Naive thymus-derived CD8-positive, alpha-beta T cell (primary cell): ENCODE data around the gene UNC80. TPM values are rescaled to one million over a fixed set of nuclear protein-coding genes. Genes with fewer than 3 reads are reported as not detected.
"Not testable (repeated sequence)": the region's sequence is repeated elsewhere in the genome, so short reads cannot be mapped to it uniquely, and the experiment has no call there.

Experiments
- ATAC-seq, 2 donors: fragments of 150-1000 bp; cut with Tn5 transposase in 1 of 2; sonication (Bioruptor Pico), chemical (Tn5 transposase) in 1 of 2; 1 replicate in 1 of 2; 2 replicates in 1 of 2; pipeline ENCODE4 v1.10.0; 2021; ENCODE audit warnings: mild to moderate bottlenecking in 2 of 2, moderate library complexity in 2 of 2
- POLR2A ChIA-PET: fragments of 350-600 bp; sonication (Branson Sonifier 250); formaldehyde crosslinking; loops from one replicate; lab custom pipeline; 2021; ENCODE audit warnings: antibody characterized with exemption; lab: Charles Lee
- DNase-seq, 10 donors: peaks; one replicate each; pipeline versions ENCODE4 v3.0.0 to v3.0.0-alpha.2; 2020 to 2022
- H3K27ac Mint-ChIP-seq, 10 donors: one replicate each; pipeline ENCODE4 v1.8.0; 2020 to 2022; ENCODE audit warnings: mild to moderate bottlenecking in 10 of 10, mixed read lengths in 10 of 10, moderate library complexity in 4 of 10, inconsistent platforms in 1 of 10
- H3K27me3 Mint-ChIP-seq, 5 donors: one replicate each; pipeline ENCODE4 v1.8.0; 2021 to 2022; ENCODE audit warnings: mixed read lengths in 5 of 5
- H3K36me3 Mint-ChIP-seq, 3 donors: one replicate each; pipeline ENCODE4 v1.8.0; 2020 to 2022; ENCODE audit warnings: mixed read lengths in 3 of 3, mild to moderate bottlenecking in 2 of 3, inconsistent platforms in 1 of 3
- H3K4me1 Mint-ChIP-seq, 4 donors: one replicate each; pipeline ENCODE4 v1.8.0; 2021 to 2022; ENCODE audit warnings: mixed read lengths in 4 of 4
- H3K4me3 Mint-ChIP-seq, 10 donors: one replicate each; pipeline ENCODE4 v1.8.0; 2020 to 2022; ENCODE audit warnings: mild to moderate bottlenecking in 10 of 10, mixed read lengths in 10 of 10, moderate library complexity in 6 of 10, inconsistent platforms in 1 of 10
- H3K9me3 Mint-ChIP-seq, 9 donors: one replicate each; pipeline ENCODE4 v1.8.0; 2020 to 2022; ENCODE audit warnings: mixed read lengths in 9 of 9, mild to moderate bottlenecking in 3 of 9, inconsistent platforms in 1 of 9, moderate library complexity in 1 of 9
- polyA plus RNA-seq, 3 donors: library from polyadenylated mRNA; unstranded; fragments of 300-500 nt; fragmentation: Illumina TruSeq; gene quantifications; one replicate each; pipeline ENCODE4 v1.2.3, GENCODE V29; 2021
- total RNA-seq, 8 experiments: library from RNA in 2 of 8; stranded (reverse) in 2 of 8; gene quantifications; one replicate each; pipeline ENCODE4 v1.2.3 and lab custom pipeline; 2021 to 2026

UNC80 gene
- total and polyA plus RNA-seq, 5 experiments from 2014 or later, result not detected

DNA sequence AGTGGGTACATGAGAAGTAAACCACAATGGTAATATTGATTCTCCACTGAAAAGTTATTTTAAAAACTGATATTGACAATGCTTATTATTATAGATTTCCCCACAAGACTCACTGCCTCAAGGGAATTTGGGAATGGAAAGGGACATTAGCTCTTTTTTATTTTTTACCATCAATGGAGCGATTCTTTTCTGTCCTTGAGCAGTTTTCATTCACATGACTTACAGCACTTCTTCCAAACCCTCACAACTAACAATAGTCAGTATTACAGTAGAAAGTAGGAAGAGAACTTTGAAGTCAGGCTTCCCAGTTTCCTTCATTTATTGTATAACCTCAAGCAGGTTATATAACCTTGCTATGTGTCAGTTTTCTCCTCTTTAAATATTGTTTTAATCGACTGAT is 4.3 kb upstream of the UNC80 start:
- peaks cover 14 to 44% (median 22%) of the 10 kb centered on the region in 5 donors for H3K27me3 Mint-ChIP-seq
- H3K4me3 Mint-ChIP-seq, result no peak overlapping the region
- POLR2A ChIA-PET, result no interaction called here
- ATAC-seq (no peak), DNase-seq (no peak)
- no peaks in the 10 kb centered on the region for H3K36me3 Mint-ChIP-seq
- peaks cover 0 to 4% (median 3%) of the 10 kb centered on the region in 4 donors for H3K4me1 Mint-ChIP-seq
- no peak overlapping the region for H3K27ac Mint-ChIP-seq
- H3K9me3 Mint-ChIP-seq, result peaks cover 0 to 29% (median 0%) of the 10 kb centered on the region in 9 donors

DNA sequence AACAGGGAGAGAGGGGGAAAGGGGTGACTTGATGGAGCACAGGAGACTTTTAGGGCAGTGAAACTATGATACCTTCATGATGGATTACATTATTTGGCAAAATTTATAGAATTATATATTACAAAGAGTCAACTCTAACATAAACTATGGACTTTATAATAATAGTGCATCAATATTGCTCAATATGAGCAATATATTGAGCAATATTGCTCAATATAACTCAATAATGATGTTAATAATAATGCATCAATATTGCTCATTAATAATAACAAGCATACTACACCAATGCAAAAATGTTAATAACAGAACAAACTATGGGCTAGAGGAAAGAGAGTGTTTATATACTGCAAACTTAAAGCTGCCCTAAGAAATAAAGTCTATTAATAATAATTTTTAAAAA is 3.1 kb upstream of the UNC80 start:
- Mint-ChIP-seq H3K4me1 (peaks cover 0 to 4% (median 3%) of the 10 kb centered on the region in 4 donors), H3K27ac (no peak overlapping the region), H3K27me3 (peaks cover 24 to 52% (median 28%) of the 10 kb centered on the region in 5 donors), H3K9me3 (peaks cover 0 to 29% (median 0%) of the 10 kb centered on the region in 9 donors), H3K36me3 (no peaks in the 10 kb centered on the region), H3K4me3 (no peak overlapping the region)
- POLR2A ChIA-PET, result no interaction called here
- ATAC-seq, result no peak
- DNase-seq, result no peak

DNA sequence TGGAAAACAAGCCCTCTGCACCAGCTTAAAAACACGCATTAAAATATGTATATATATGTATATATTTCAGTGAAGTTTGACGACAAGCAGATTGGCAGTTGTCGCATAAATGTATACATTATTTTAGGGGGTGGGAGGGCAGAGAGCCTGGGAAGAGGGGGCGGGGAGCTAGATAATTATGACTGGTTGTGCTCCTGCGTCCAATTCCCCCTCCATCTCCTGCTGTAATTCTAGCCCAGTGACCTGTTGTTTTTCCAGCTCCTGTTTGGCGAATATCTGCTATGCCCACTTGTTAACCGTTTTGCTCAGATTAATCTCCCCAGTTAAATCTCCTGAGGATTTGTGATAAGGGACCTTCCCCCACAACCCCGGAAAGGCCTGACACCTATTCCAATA is 656 bp downstream of the UNC80 start:
- ATAC-seq, result no peak
- POLR2A ChIA-PET, result no interaction called here
- peaks cover 0 to 4% (median 3%) of the 10 kb centered on the region in 4 donors for H3K4me1 Mint-ChIP-seq
- peaks cover 25 to 55% (median 28%) of the 10 kb centered on the region in 5 donors for H3K27me3 Mint-ChIP-seq
- no peak for DNase-seq
- H3K27ac Mint-ChIP-seq, result no peak overlapping the region
- no peaks in the 10 kb centered on the region for H3K36me3 Mint-ChIP-seq
- H3K9me3 Mint-ChIP-seq, result peaks cover 0 to 29% (median 0%) of the 10 kb centered on the region in 9 donors
- H3K4me3 Mint-ChIP-seq, result no peak overlapping the region

DNA sequence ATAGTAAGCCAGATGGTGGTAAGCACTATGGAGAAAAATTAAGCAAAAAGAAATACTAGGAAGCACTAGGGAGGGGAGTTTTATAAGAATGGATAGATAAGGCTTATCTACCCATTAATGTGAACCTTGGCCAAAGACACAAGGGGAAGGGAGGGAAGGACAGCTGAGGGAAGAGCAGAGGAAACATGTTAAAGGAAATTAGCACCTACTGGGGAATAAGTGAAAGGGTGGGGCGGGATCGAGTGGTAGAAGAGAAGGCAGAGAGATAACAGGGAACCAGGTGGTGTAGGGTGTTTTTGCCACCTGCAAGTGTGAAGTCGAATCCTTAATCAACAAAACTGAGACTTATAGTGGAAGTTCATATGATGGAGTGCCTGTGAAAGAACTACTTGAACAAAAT is 1.7 kb downstream of the UNC80 start:
- DNase-seq, result no peak
- POLR2A ChIA-PET, result no interaction called here
- no peak for ATAC-seq
- Mint-ChIP-seq H3K9me3 (peaks cover 0 to 23% (median 0%) of the 10 kb centered on the region in 9 donors), H3K36me3 (no peaks in the 10 kb centered on the region), H3K4me1 (peaks cover 0 to 4% (median 3%) of the 10 kb centered on the region in 4 donors), H3K4me3 (no peak overlapping the region), H3K27ac (peak overlapping the region in 1 of 10 donors; percentile 7), H3K27me3 (peaks cover 24 to 45% (median 30%) of the 10 kb centered on the region in 5 donors)

DNA sequence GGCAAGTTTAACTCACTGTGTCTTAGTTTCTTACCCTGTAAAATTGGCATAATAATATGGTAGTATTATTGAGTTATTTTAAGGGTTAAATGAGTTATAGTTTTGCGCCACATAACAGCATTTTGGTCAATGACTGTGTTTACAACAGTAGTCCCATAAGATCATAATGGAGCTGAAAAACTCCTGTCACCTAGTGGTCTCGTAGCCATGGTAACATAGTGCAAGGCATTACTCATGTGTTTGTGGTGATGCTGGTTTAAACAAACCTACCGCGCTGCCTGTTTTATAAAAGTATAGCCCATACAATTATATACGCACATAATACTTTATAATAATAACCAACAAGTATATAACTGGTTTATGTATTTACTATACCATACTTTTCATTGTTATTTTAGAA is 15.8 kb downstream of the UNC80 start:
- POLR2A ChIA-PET, result no interaction called here
- no peaks in the 10 kb centered on the region for H3K36me3 Mint-ChIP-seq
- no peak overlapping the region for H3K27ac Mint-ChIP-seq
- DNase-seq (no peak), ATAC-seq (no peak)
- no peak overlapping the region for H3K4me3 Mint-ChIP-seq
- H3K27me3 Mint-ChIP-seq, result peaks cover 0 to 3% (median 0%) of the 10 kb centered on the region in 5 donors
- peaks cover 0 to 13% (median 8%) of the 10 kb centered on the region in 4 donors for H3K4me1 Mint-ChIP-seq
- peaks cover 0 to 3% (median 0%) of the 10 kb centered on the region in 9 donors for H3K9me3 Mint-ChIP-seq

DNA sequence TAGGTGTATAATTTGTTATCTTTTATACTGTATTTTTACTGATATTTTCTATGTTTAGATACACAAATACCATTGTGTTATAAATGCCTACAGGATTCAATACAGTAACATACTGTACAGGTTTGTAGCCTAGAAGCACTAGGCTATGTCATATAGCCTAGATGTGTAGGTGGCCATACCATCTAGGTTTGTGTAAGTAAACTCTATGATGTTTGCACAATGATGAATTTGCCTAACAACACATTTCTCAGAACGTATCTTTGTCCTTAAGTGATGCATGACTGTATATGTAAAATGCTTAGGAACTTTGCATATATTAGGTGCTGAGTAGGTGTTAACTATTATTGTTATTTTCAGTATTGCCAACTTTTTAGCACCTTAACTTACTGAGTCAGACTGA is 17.3 kb downstream of the UNC80 start:
- ATAC-seq (no peak), DNase-seq (no peak)
- POLR2A ChIA-PET, result no interaction called here
- Mint-ChIP-seq H3K4me1 (peaks cover 0 to 13% (median 8%) of the 10 kb centered on the region in 4 donors), H3K36me3 (no peaks in the 10 kb centered on the region), H3K9me3 (peaks cover 0 to 3% (median 0%) of the 10 kb centered on the region in 9 donors), H3K27ac (no peak overlapping the region), H3K27me3 (peaks cover 0 to 3% (median 0%) of the 10 kb centered on the region in 5 donors), H3K4me3 (no peak overlapping the region)

DNA sequence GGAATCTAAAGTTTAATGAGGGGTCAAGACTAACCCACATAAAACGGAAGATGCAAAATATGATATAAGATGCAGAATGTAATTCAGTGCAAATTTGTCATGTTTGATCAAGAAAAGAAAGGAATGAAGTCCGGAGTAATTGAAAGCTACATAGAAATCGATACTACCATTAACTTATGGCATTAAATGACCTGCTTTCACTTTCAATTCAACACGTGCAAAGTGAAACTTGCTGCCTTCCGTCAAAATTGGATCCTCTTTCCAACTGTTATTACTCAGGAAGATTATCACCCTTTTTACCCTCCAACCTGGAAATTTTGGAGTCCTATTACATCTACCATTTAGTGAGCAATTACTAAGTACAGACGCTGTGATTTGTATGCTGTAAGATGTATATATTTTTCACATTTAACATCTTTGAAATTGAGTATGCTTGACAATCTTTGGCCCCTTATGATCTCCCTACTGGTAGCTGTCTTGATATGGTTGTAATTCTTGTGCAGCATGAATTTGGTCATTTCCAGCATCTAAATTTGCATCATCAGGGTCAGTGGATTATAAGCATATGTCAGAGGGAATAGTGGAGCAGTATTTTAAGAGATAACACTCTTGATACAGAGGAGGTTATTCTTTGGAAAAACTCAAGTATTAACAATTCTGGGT is 18.6 kb downstream of the UNC80 start:
- peak overlapping the region; percentile 30 to 74 (median 60) for H3K4me3 Mint-ChIP-seq
- DNase-seq, result no peak
- H3K27ac Mint-ChIP-seq, result peak overlapping the region in 2 of 10 donors; percentile 7 to 54
- peaks cover 0 to 3% (median 0%) of the 10 kb centered on the region in 9 donors for H3K9me3 Mint-ChIP-seq
- POLR2A ChIA-PET, result no interaction called here
- ATAC-seq, result no peak
- H3K36me3 Mint-ChIP-seq, result no peaks in the 10 kb centered on the region
- peaks cover 0 to 13% (median 8%) of the 10 kb centered on the region in 4 donors for H3K4me1 Mint-ChIP-seq
- H3K27me3 Mint-ChIP-seq, result peaks cover 0 to 3% (median 0%) of the 10 kb centered on the region in 5 donors

DNA sequence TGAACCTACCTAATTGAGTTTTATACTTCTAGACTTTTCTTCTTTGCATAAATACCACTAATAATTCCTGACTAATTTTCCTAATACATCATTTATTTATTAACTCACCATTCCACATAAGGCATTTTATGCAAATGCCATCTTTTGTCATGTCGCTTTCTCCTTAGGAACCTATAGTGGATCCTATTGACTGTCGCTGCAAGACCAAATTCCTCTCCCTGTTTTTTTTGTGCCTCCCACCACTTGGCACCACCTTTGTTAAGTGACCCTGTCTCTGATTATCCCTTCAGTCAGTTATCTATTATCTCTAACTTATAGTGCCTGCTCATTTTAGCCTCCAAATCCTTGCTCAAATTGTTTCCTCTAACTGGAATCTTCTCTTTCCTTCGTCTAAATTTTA is 19.5 kb downstream of the UNC80 start:
- DNase-seq (no peak), ATAC-seq (no peak)
- peaks cover 0 to 13% (median 8%) of the 10 kb centered on the region in 4 donors for H3K4me1 Mint-ChIP-seq
- H3K4me3 Mint-ChIP-seq, result no peak overlapping the region
- POLR2A ChIA-PET, result no interaction called here
- H3K9me3 Mint-ChIP-seq, result peaks cover 0 to 3% (median 0%) of the 10 kb centered on the region in 9 donors
- peaks cover 0 to 1% (median 0%) of the 10 kb centered on the region in 5 donors for H3K27me3 Mint-ChIP-seq
- H3K36me3 Mint-ChIP-seq, result no peaks in the 10 kb centered on the region
- no peak overlapping the region for H3K27ac Mint-ChIP-seq

DNA sequence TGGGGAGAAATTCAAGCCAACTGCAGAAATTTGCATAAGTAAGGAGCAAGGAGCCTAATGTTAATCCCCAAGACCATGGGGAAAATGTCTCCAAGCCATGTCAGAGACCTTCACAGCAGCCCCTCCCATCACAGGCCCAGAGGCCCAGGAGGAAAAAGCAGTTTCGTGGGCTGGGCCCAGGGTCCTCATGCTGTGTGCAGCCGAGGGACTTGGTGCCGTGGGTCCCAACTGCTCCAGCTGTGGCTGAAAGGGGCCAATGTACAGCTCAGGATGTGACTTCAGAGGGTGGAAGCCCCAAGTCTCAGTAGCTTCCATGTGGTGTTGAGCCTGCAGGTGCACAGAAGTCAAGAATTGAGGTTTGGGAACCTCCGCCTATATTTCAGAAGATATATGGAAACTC is 23.8 kb downstream of the UNC80 start:
- H3K36me3 Mint-ChIP-seq, H3K27me3 Mint-ChIP-seq, H3K4me3 Mint-ChIP-seq, POLR2A ChIA-PET, H3K27ac Mint-ChIP-seq, DNase-seq, H3K4me1 Mint-ChIP-seq, ATAC-seq: not testable (repeated sequence)
- H3K9me3 Mint-ChIP-seq, result peaks cover 0 to 18% (median 3%) of the 10 kb centered on the region in 9 donors

DNA sequence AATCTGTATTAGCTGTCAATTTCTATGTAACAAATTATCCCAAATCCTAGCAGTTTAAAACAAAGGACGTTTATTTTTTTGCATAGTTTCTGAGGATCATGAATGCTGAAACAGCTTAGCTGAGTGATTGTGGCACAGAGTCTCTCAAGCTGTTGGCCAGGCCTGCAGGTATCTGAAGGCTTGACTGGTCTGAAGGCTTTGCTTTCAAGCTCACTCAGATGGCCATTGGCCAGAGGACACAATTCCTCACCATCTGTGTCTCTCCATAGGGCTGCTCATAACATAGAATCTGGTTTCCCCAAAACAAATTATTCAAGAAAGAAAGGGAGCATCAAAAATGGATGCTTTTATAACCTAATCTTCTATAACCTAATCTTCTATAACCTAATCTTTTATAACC is 33.7 kb downstream of the UNC80 start:
- Mint-ChIP-seq H3K4me1 (no peaks in the 10 kb centered on the region), H3K9me3 (peaks cover 0 to 7% (median 2%) of the 10 kb centered on the region in 9 donors), H3K36me3 (peaks cover 0 to 4% (median 0%) of the 10 kb centered on the region in 3 donors), H3K27me3 (peaks cover 0 to 11% (median 0%) of the 10 kb centered on the region in 5 donors), H3K4me3 (no peak overlapping the region), H3K27ac (no peak overlapping the region)
- DNase-seq, result no peak
- POLR2A ChIA-PET, result no interaction called here
- no peak for ATAC-seq

DNA sequence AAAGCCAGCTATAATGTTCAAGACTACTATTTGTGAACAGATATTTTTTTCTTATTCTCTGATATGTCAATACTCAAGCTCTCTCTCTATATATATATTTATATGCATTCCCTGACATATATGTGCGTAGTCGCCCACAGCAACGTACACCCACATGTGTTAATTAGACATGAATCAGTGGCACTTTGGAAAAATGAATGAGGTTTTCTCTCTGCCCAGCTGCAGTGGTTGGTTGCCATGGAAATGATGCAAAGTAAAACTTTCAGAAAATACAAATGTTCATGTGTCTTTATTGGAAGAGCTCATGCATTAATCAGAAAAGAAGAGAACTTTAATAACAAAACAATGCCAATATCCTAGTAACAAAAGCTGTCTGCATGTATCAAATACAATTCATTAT is 34.7 kb downstream of the UNC80 start:
- Mint-ChIP-seq H3K9me3 (peaks cover 0 to 7% (median 0%) of the 10 kb centered on the region in 9 donors), H3K36me3 (no peaks in the 10 kb centered on the region), H3K27ac (no peak overlapping the region), H3K4me1 (no peaks in the 10 kb centered on the region), H3K4me3 (no peak overlapping the region), H3K27me3 (peaks cover 0 to 7% (median 0%) of the 10 kb centered on the region in 5 donors)
- no peak for ATAC-seq
- POLR2A ChIA-PET, result no interaction called here
- no peak for DNase-seq

DNA sequence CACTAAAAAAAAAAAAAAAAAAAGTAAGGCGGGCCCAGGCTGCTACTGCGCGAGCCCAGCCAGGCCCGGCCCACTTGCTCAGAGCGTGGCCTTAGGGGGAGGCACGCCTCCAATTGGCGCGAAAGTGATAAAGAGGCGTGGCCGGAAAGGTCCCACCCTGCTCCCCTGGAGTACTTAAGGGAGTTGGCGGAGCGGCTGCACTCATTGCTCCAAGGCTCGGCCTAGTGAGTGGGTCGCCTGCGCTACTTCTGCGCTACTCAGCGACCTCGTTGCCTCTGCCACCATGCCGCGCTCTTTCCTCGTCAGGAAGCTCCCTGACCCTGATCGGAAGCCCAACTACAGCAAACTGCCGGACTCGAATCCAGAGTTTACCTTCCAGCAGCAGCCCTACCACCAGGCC is 36.9 kb downstream of the UNC80 start:
- H3K27me3 Mint-ChIP-seq, result peaks cover 0 to 7% (median 0%) of the 10 kb centered on the region in 5 donors
- no peaks in the 10 kb centered on the region for H3K36me3 Mint-ChIP-seq
- H3K9me3 Mint-ChIP-seq, result peaks cover 0 to 3% (median 0%) of the 10 kb centered on the region in 9 donors
- ATAC-seq (no peak), DNase-seq (no peak)
- H3K4me3 Mint-ChIP-seq, result no peak overlapping the region
- no peak overlapping the region for H3K27ac Mint-ChIP-seq
- POLR2A ChIA-PET, result no interaction called here
- no peaks in the 10 kb centered on the region for H3K4me1 Mint-ChIP-seq

DNA sequence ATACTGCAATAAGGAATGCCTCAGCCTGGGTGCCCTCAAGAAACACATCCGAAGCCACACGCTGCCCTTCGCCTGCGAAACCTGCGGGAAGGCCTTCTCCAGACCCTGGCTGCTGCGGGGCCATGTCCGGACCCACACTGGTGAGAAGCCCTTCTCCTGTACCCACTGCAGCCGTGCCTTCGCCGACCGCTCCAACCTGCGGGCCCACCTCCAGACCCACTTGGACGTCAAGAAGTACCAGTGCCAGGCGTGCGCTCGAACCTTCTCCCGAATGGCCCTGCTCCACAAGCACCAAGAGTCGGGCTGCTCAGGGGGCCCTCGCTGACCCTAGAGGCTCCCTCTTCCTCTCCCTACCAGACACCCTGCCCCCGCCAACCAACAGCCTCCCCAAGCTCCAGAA is 37.6 kb downstream of the UNC80 start:
- Mint-ChIP-seq H3K27me3 (peaks cover 0 to 7% (median 0%) of the 10 kb centered on the region in 5 donors), H3K4me3 (no peak overlapping the region), H3K4me1 (no peaks in the 10 kb centered on the region), H3K9me3 (peaks cover 0 to 3% (median 0%) of the 10 kb centered on the region in 9 donors), H3K27ac (no peak overlapping the region), H3K36me3 (no peaks in the 10 kb centered on the region)
- POLR2A ChIA-PET, result no interaction called here
- ATAC-seq (no peak), DNase-seq (no peak)
